Heart left ventricle (tissue), 13 donors: ENCODE results near the gene FAM50B.

Experiments
- CTCF ChIP-seq, 12 donors: fragments of 200-600 bp; sonication (generic) in 4 of 12; IDR thresholded peaks; one replicate each; pipeline versions ENCODE4 v1.5.0 to v1.8.0; 2018 to 2022; ENCODE audit warnings: antibody characterized with exemption in 12 of 12, mild to moderate bottlenecking in 5 of 12
- POLR2A ChIP-seq, 2 donors: fragments of 450-650 bp; IDR thresholded peaks; one replicate each; pipeline ENCODE4 v1.6.1; 2017; ENCODE audit warnings: antibody characterized with exemption in 2 of 2, mild to moderate bottlenecking in 2 of 2, moderate library complexity in 2 of 2
- donor health status: ischemic (EF 13 %, LVEDD 7.1; RV severe dilation, severe dysfunction).
- donor health status: DM: no; HTN: yes; CAD: no.
- donor health status: DM: no; HTN: no; CAD: no.
- donor health status: ischemic (EF 25% LVEDD 6.9; RV normal size, moderate dysfunction).
- donor health status: ischemic (EF 25% LVEDD 5.7; RV mildly dilated, moderate dysfunction).
- donor health status: ischemic (EF 35%, LVEDD 5.7; RV mildly dilated, moderate dysfunction).
- donor health status: nonischemic (EF 11% LVEDD 7.7; RV severe dilation, severe dysfunction).
- donor health status: DM: yes; HTN: yes; CAD: no.
- donor health status: PGD.
- donor health status: ischemic (EF 29% LVEDD 5.4; RV normal size, mild dysfunction).
- donor health status: nonischemic (EF 23%, LVEDD 6.1; RV moderate dilation, normal function).

DNA sequence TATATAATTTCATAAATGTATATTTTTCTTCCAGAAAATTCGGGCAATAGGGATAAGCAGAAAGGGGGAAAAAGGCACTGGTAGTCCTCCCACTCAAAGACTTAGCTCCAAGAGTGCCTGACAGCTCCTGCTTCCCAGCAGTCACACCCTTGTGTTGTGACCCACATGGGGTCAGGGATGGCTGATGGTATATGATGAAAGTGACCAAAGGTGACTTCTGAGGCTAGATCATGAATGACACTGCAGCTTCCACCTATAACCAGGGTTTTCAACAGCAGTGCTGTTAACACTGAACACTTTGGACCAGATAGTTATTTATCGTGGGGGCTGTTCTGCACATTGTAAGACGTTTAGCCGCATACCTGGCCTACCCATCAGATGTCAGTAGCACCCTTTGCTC, 22.3 kb downstream of the FAM50B start:
- TF ChIP-seq CTCF (IDR thresholded peaks at IDR 0.05) (no peak), POLR2A (IDR thresholded peaks at IDR 0.05) (no peak)
